ENCODE results near the gene NRF1.
A peak's percentile ranks its signal among the peaks of the same experiment; 100 is the strongest.
"Not testable (repeated sequence)": the region's sequence is repeated elsewhere in the genome, so short reads cannot be mapped to it uniquely, and the experiment has no call there.

NRF1 gene

GRCh38 chr7:129611246-129612111 lies at the start of gene NRF1:
NRF1 (plus strand) TSS chr7:129611720; CDS start chr7:129657352, 45,632 bp downstream.
- DNase-seq = peak; percentile 92

GRCh38 chr7:129566323-129566722 lies 45.2 kb upstream of the NRF1 start:
- not testable (repeated sequence) for DNase-seq

- no peak for DNase-seq
These were observed 44.1 kb upstream of the NRF1 start for GRCh38 chr7:129567377-129567776.

GRCh38 chr7:129568240-129568639 lies 43.3 kb upstream of the NRF1 start:
- DNase-seq = no peak

GRCh38 chr7:129569326-129569725 lies 42.2 kb upstream of the NRF1 start:
- DNase-seq = no peak

- peak; percentile 93 for DNase-seq
These were observed 41.7 kb upstream of the NRF1 start for GRCh38 chr7:129569811-129570215.

GRCh38 chr7:129571201-129571600 lies 40.3 kb upstream of the NRF1 start:
- DNase-seq = no peak

- DNase-seq = no peak
These were observed 39.3 kb upstream of the NRF1 start for GRCh38 chr7:129572205-129572604.

- DNase-seq = peak; percentile 77
These were observed 37.0 kb upstream of the NRF1 start for GRCh38 chr7:129574487-129574886.

GRCh38 chr7:129575699-129576098 lies 35.8 kb upstream of the NRF1 start:
- DNase-seq = no peak

- DNase-seq = no peak
These were observed 35.4 kb upstream of the NRF1 start for GRCh38 chr7:129576138-129576537.

GRCh38 chr7:129578829-129579228 lies 32.7 kb upstream of the NRF1 start:
- no peak for DNase-seq

- not testable (repeated sequence) for DNase-seq
These were observed 25.3 kb upstream of the NRF1 start for GRCh38 chr7:129586179-129586578.

- no peak for DNase-seq
These were observed 23.3 kb upstream of the NRF1 start for GRCh38 chr7:129588268-129588667.

- no peak for DNase-seq
These were observed 19.7 kb upstream of the NRF1 start for GRCh38 chr7:129591868-129592267.

- DNase-seq = peak; percentile 68
These were observed 15.1 kb upstream of the NRF1 start for GRCh38 chr7:129596386-129596785.

- DNase-seq = no peak
These were observed 13.8 kb upstream of the NRF1 start for GRCh38 chr7:129597672-129598071.

GRCh38 chr7:129599174-129599573 lies 12.3 kb upstream of the NRF1 start:
- no peak for DNase-seq

GRCh38 chr7:129603594-129603993 lies 7.9 kb upstream of the NRF1 start:
- DNase-seq = not testable (repeated sequence)

- not testable (repeated sequence) for DNase-seq
These were observed 7.5 kb upstream of the NRF1 start for GRCh38 chr7:129604021-129604420.

GRCh38 chr7:129604713-129605437 lies 6.6 kb upstream of the NRF1 start:
- no peak for DNase-seq

- DNase-seq = no peak
These were observed 5.4 kb upstream of the NRF1 start for GRCh38 chr7:129605960-129606614.

GRCh38 chr7:129606803-129607202 lies 4.7 kb upstream of the NRF1 start:
- DNase-seq = no peak
